ENCODE data around the gene CDH5. TPM values are rescaled to one million over a fixed set of nuclear protein-coding genes. Genes with fewer than 3 reads are reported as not detected.
A peak's percentile ranks its signal among the peaks of the same experiment; 100 is the strongest.

The CDH5 gene
- total and polyA plus RNA-seq, 2 of the 13 experiments (the other 11 are each of a cell fraction or from before 2014, with no cell fraction given), result 0.71 to 1.1 TPM

GRCh38 chr16:66326991-66327513 lies 39.4 kb upstream of the CDH5 start (continued):
- TF ChIP-seq ZHX1 (CRISPR knock-in tag; IDR thresholded peaks at IDR 0.05; ENCODE audit: low read depth), result no peak
- TF ChIP-seq, protein P1, sequence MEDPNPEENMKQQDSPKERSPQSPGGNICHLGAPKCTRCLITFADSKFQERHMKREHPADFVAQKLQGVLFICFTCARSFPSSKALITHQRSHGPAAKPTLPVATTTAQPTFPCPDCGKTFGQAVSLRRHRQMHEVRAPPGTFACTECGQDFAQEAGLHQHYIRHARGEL (CRISPR knock-in tag; IDR thresholded peaks at IDR 0.05), result peak; percentile 79; the same call in 1 of the 2 replicates
- no peak for TF ChIP-seq PRDM15 (CRISPR knock-in tag; IDR thresholded peaks at IDR 0.05)
- TF ChIP-seq, protein P2, sequence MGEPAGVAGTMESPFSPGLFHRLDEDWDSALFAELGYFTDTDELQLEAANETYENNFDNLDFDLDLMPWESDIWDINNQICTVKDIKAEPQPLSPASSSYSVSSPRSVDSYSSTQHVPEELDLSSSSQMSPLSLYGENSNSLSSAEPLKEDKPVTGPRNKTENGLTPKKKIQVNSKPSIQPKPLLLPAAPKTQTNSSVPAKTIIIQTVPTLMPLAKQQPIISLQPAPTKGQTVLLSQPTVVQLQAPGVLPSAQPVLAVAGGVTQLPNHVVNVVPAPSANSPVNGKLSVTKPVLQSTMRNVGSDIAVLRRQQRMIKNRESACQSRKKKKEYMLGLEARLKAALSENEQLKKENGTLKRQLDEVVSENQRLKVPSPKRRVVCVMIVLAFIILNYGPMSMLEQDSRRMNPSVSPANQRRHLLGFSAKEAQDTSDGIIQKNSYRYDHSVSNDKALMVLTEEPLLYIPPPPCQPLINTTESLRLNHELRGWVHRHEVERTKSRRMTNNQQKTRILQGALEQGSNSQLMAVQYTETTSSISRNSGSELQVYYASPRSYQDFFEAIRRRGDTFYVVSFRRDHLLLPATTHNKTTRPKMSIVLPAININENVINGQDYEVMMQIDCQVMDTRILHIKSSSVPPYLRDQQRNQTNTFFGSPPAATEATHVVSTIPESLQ (CRISPR knock-in tag; conservative IDR thresholded peaks at IDR 0.05), result no peak
- no peak for TF ChIP-seq ZNF234 (CRISPR knock-in tag; conservative IDR thresholded peaks at IDR 0.05)
- TF ChIP-seq CREM (IDR thresholded peaks at IDR 0.05), result no peak
- TF ChIP-seq CREM (CRISPR knock-in tag; IDR thresholded peaks at IDR 0.05), result no peak
- TF ChIP-seq GFI1 (CRISPR knock-in tag; IDR thresholded peaks at IDR 0.05; ENCODE audit: borderline replicate concordance), result 0 out of 2 replicates have a peak, but pooled peaks have one; percentile 54
- no peak for TF ChIP-seq FLYWCH1 (CRISPR knock-in tag; IDR thresholded peaks at IDR 0.05)
- no peak for TF ChIP-seq MAFF (IDR thresholded peaks at IDR 0.05; ENCODE audit: low read depth, low read length)
- TF ChIP-seq JUN (CRISPR knock-in tag; IDR thresholded peaks at IDR 0.05), result peak; percentile 32; the same call in 1 of the 2 replicates
- TF ChIP-seq THAP11 (CRISPR knock-in tag; IDR thresholded peaks at IDR 0.05), result peak; percentile 40; the same call in 1 of the 2 replicates
- peak; percentile 74 for TF ChIP-seq SOX13 (IDR thresholded peaks at IDR 0.05)
- peak in 1 of 2 experiments; percentile 93; a peak in 2 of 4 replicates for TF ChIP-seq SOX13 (CRISPR knock-in tag; conservative IDR thresholded peaks at IDR 0.05 in 1 of 2, IDR thresholded peaks at IDR 0.05 in 1 of 2)
- TF ChIP-seq PHF8 (CRISPR knock-in tag; IDR thresholded peaks at IDR 0.05), result no peak
- TF ChIP-seq, protein P3, sequence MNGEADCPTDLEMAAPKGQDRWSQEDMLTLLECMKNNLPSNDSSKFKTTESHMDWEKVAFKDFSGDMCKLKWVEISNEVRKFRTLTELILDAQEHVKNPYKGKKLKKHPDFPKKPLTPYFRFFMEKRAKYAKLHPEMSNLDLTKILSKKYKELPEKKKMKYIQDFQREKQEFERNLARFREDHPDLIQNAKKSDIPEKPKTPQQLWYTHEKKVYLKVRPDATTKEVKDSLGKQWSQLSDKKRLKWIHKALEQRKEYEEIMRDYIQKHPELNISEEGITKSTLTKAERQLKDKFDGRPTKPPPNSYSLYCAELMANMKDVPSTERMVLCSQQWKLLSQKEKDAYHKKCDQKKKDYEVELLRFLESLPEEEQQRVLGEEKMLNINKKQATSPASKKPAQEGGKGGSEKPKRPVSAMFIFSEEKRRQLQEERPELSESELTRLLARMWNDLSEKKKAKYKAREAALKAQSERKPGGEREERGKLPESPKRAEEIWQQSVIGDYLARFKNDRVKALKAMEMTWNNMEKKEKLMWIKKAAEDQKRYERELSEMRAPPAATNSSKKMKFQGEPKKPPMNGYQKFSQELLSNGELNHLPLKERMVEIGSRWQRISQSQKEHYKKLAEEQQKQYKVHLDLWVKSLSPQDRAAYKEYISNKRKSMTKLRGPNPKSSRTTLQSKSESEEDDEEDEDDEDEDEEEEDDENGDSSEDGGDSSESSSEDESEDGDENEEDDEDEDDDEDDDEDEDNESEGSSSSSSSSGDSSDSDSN (CRISPR knock-in tag; IDR thresholded peaks at IDR 0.05), result no peak
- TF ChIP-seq EP300 (IDR thresholded peaks at IDR 0.05; ENCODE audit: low read depth in 2 of 2, low read length in 2 of 2), result peak; percentile 40 to 78; a peak in 2 of 4 replicates
- no peak for TF ChIP-seq EP300 (CRISPR knock-in tag; IDR thresholded peaks at IDR 0.05; ENCODE audit: borderline replicate concordance)

Measured in HepG2 (cell line).